CD4-positive, alpha-beta memory T cell (primary cell): ENCODE results near the gene CLCF1. TPM values are rescaled to one million over a fixed set of nuclear protein-coding genes. Genes with fewer than 3 reads are reported as not detected.
A peak's percentile ranks its signal among the peaks of the same experiment; 100 is the strongest.
"Not testable (repeated sequence)": the region's sequence is repeated elsewhere in the genome, so short reads cannot be mapped to it uniquely, and the experiment has no call there.

Source experiments
- CTCF ChIA-PET: fragments of 350-600 bp; sonication (Branson Sonifier 250); formaldehyde crosslinking; loops from one replicate; lab custom pipeline; 2021; ENCODE audit warnings: inconsistent platforms; ENCODE audit not compliant: partially characterized antibody; lab: Charles Lee
- POLR2A ChIA-PET: fragments of 350-600 bp; sonication (Branson Sonifier 250); formaldehyde crosslinking; loops from one replicate; lab custom pipeline; 2021; ENCODE audit not compliant: partially characterized antibody; lab: Charles Lee
- DNase-seq, 5 donors: peaks; one replicate each; pipeline versions ENCODE4 v3.0.0 to v3.0.0-alpha.2; 2020 to 2022; ENCODE audit warnings: mixed read lengths in 1 of 5
- H3K27ac ChIP-seq: one replicate; pipeline ENCODE4 v1.7.0; 2013; ENCODE audit warnings: low read depth, low read length
- H3K27me3 ChIP-seq: 2 replicates; pipeline ENCODE4 v1.7.0; 2013; ENCODE audit warnings: mild to moderate bottlenecking, low read length, moderate library complexity; ENCODE audit not compliant: insufficient read depth
- H3K36me3 ChIP-seq: 2 replicates; pipeline ENCODE4 v1.7.0; 2013; ENCODE audit warnings: mild to moderate bottlenecking, low read length, moderate library complexity; ENCODE audit not compliant: insufficient read depth
- H3K4me1 ChIP-seq: 2 replicates; pipeline ENCODE4 v1.7.0; 2013; ENCODE audit warnings: mild to moderate bottlenecking, low read length, moderate library complexity; ENCODE audit not compliant: insufficient read depth
- H3K4me3 ChIP-seq, 2 donors: one replicate each; pipeline ENCODE4 v1.7.0; 2013; ENCODE audit warnings: low read length in 2 of 2, mild to moderate bottlenecking in 1 of 2
- H3K9me3 ChIP-seq, 2 donors: one replicate each; pipeline ENCODE4 v1.7.0; 2013; ENCODE audit warnings: low read length in 2 of 2, control low read depth in 1 of 2; ENCODE audit not compliant: control insufficient read depth in 1 of 2
- H3K27ac Mint-ChIP-seq, 7 donors: one replicate each; pipeline ENCODE4 v1.8.0; 2020 to 2021; ENCODE audit warnings: mixed read lengths in 7 of 7, mild to moderate bottlenecking in 6 of 7, inconsistent platforms in 3 of 7, moderate library complexity in 3 of 7
- H3K27me3 Mint-ChIP-seq, 2 donors: one replicate each; pipeline ENCODE4 v1.8.0; 2020 to 2021; ENCODE audit warnings: mixed read lengths in 2 of 2
- H3K36me3 Mint-ChIP-seq, 2 donors: one replicate each; pipeline ENCODE4 v1.8.0; 2020 to 2021; ENCODE audit warnings: mixed read lengths in 2 of 2, inconsistent platforms in 1 of 2, mild to moderate bottlenecking in 1 of 2
- H3K4me1 Mint-ChIP-seq, 4 donors: one replicate each; pipeline ENCODE4 v1.8.0; 2020 to 2021; ENCODE audit warnings: mixed read lengths in 4 of 4, mild to moderate bottlenecking in 1 of 4
- H3K4me3 Mint-ChIP-seq, 8 donors: one replicate each; pipeline ENCODE4 v1.8.0; 2020 to 2021; ENCODE audit warnings: mixed read lengths in 8 of 8, mild to moderate bottlenecking in 7 of 8, moderate library complexity in 6 of 8, inconsistent platforms in 3 of 8
- H3K9me3 Mint-ChIP-seq, 8 donors: one replicate each; pipeline ENCODE4 v1.8.0; 2020 to 2021; ENCODE audit warnings: mixed read lengths in 8 of 8, mild to moderate bottlenecking in 5 of 8, inconsistent platforms in 3 of 8, moderate library complexity in 1 of 8
- intact Hi-C: fragments of 100-400 bp; cut with micrococcal nuclease; formaldehyde crosslinking; loops from one replicate; pipeline ENCODE4 v1.15.1; 2023
- polyA plus RNA-seq, 2 donors: library from polyadenylated mRNA; unstranded; fragments of 300-500 nt; fragmentation: Illumina TruSeq; gene quantifications; one replicate each; pipeline ENCODE4 v1.2.3, GENCODE V29; 2021
- total RNA-seq, 2 experiments: library from RNA; stranded (reverse); gene quantifications; one replicate each; pipeline ENCODE4 v1.2.3, GENCODE V29; 2021

The CLCF1 gene
- total and polyA plus RNA-seq, 4 experiments from 2014 or later, result 0.45 to 6.4 (median 4.9) TPM

DNA sequence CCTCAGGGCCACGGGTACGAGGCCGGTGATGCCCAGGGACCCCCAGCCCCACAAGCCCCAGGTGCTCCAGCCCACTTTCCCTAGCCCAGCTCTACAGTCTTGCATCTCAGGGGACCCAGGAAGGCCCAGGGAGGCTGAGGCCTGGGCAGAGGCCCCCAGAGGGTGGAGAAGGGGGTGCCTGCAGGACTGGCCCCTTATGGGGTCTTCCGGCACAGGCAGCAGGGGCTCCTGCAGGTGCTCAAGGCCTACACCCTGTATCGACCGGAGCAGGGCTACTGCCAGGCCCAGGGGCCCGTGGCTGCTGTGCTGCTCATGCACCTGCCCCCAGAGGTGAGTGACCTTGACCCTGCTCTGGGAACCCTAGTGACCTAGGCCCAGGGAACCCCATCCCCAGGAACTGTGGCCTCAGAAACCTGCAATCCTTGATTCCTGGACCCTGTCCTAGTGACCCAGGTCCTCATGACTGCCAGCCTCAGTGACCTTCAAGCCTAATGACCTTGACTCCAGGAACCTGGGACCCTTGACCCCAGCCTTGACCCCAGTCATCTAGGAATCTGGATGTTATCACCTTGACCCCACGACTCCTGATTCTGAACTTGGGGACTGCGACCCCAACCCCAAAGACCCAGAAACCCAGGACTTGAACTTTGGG is 32.4 kb upstream of the CLCF1 start:
- H3K36me3 Mint-ChIP-seq, result peaks cover 20 to 37% of the 10 kb centered on the region in 2 donors
- Histone ChIP-seq H3K9me3 (no peaks in the 10 kb centered on the region), H3K4me3 (peak overlapping the region; percentile 77 to 99), H3K4me1 (peaks cover 78% of the 10 kb centered on the region), H3K36me3 (peaks cover 22% of the 10 kb centered on the region), H3K27ac (peak overlapping the region; percentile 81), H3K27me3 (no peaks in the 10 kb centered on the region)
- no peaks in the 10 kb centered on the region for H3K27me3 Mint-ChIP-seq
- DNase-seq, result no peak
- peak overlapping the region; percentile 89 to 98 (median 96) for H3K27ac Mint-ChIP-seq
- ChIA-PET POLR2A (interaction anchor here (2.7 to 21.5 kb wide), 10 partner anchors 14 to 166 kb away, joined by 10 to 2262 read pairs (median 81); partner anchors contain the start of genes AIP, ANKRD13D, CARNS1 and CORO1B), CTCF (interaction anchor here (1.1 to 5.7 kb wide), 4 partner anchors 8 to 33 kb away, joined by 3 to 65 read pairs (median 48); partner anchors contain the start of genes CARNS1, PTPRCAP and RPS6KB2)
- intact Hi-C loops, result no loop called here
- H3K9me3 Mint-ChIP-seq, result no peaks in the 10 kb centered on the region
- H3K4me3 Mint-ChIP-seq, result peak overlapping the region; percentile 93 to 100 (median 96)
- H3K4me1 Mint-ChIP-seq, result peaks cover 35 to 84% (median 47%) of the 10 kb centered on the region in 4 donors

DNA sequence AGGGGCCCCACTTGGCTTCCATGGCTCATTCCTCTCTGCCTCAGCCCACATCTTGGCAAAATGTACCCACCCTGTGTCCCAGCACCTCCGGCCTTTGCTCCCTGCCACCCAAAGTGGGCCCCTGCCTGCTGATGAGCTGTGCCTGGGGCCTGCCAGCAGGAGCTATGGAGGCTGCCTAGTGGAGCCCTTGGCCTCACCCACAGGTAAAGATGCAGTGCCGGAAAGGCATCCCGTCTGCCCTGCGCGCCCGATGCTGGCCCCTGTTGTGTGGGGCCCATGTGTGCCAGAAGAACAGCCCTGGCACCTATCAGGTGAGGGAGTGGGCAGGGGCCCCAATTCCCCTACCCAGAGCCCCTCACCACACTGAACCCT is 31.8 kb upstream of the CLCF1 start:
- ChIA-PET CTCF (interaction anchor here (0.9 to 5.7 kb wide), 8 partner anchors 8 to 100 kb away, joined by 3 to 65 read pairs (median 6); partner anchors contain the start of genes CARNS1, PITPNM1, PTPRCAP and RPS6KB2), POLR2A (interaction anchor here (0.7 to 21.5 kb wide), 13 partner anchors 10 to 165 kb away, joined by 4 to 2262 read pairs (median 44); partner anchors contain the start of genes AIP, ANKRD13D, CARNS1 and CORO1B)
- Histone ChIP-seq H3K27me3 (no peaks in the 10 kb centered on the region), H3K27ac (peak overlapping the region; percentile 81), H3K4me3 (peak overlapping the region; percentile 77 to 99), H3K36me3 (peaks cover 22% of the 10 kb centered on the region), H3K4me1 (peaks cover 78% of the 10 kb centered on the region), H3K9me3 (no peaks in the 10 kb centered on the region)
- H3K9me3 Mint-ChIP-seq, result no peaks in the 10 kb centered on the region
- DNase-seq, result no peak
- H3K4me3 Mint-ChIP-seq, result peak overlapping the region; percentile 93 to 100 (median 96)
- H3K27ac Mint-ChIP-seq, result peak overlapping the region; percentile 89 to 98 (median 96)
- intact Hi-C loops, result no loop called here
- H3K36me3 Mint-ChIP-seq, result peaks cover 23 to 42% of the 10 kb centered on the region in 2 donors
- H3K4me1 Mint-ChIP-seq, result peaks cover 35 to 84% (median 47%) of the 10 kb centered on the region in 4 donors
- H3K27me3 Mint-ChIP-seq, result no peaks in the 10 kb centered on the region

DNA sequence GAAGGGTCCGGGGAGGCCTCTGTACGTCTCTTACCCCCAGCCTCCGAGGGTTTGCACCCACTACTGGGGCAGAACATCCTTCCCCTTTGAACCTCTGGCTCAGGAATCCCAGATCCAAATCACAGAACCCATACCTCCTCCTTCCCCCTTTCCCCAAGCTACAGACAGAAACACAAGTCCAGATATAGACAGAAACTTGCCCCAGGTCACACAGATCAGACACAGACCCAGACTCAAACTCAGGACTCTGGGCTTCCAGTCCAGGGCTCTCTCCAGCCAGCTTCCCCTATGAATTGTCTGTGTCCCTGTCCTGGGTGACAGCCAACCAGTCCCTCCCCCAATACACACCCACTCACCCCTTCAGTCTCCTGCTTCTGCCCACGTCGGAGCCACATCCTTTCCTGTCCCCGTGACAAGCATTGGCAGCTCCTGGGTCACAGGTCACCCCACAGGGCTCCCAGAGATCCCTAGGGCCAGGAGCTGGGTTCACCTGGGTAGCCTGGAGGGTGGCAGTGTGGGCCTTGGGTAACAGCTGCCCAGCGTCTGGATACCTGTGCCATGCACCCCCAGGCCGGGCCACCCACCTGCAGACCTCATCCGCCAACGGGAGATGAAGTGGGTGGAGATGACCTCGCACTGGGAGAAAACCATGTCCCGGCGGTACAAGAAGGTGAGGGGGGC is 31.3 kb upstream of the CLCF1 start:
- Histone ChIP-seq H3K9me3 (no peaks in the 10 kb centered on the region), H3K4me1 (peaks cover 78% of the 10 kb centered on the region), H3K4me3 (peak overlapping the region; percentile 77 to 99), H3K27ac (peak overlapping the region; percentile 81), H3K27me3 (no peaks in the 10 kb centered on the region), H3K36me3 (peaks cover 20% of the 10 kb centered on the region)
- CTCF ChIA-PET, result interaction anchor here (0.9 to 5.7 kb wide), 15 partner anchors 9 to 127 kb away, joined by 3 to 65 read pairs (median 3); partner anchors contain the start of genes CARNS1, PITPNM1, POLD4 and PTPRCAP
- peaks cover 23 to 42% of the 10 kb centered on the region in 2 donors for H3K36me3 Mint-ChIP-seq
- H3K9me3 Mint-ChIP-seq, result no peaks in the 10 kb centered on the region
- H3K4me3 Mint-ChIP-seq, result peak overlapping the region; percentile 93 to 100 (median 96)
- POLR2A ChIA-PET, result interaction anchor here (0.7 to 21.5 kb wide), 18 partner anchors 8 to 165 kb away, joined by 3 to 2262 read pairs (median 14); partner anchors contain the start of genes AIP, ANKRD13D, CARNS1 and CLCF1
- H3K27me3 Mint-ChIP-seq, result no peaks in the 10 kb centered on the region
- H3K4me1 Mint-ChIP-seq, result peaks cover 31 to 83% (median 45%) of the 10 kb centered on the region in 4 donors
- DNase-seq, result peak in 4 of 5 donors; percentile 51 to 69 (median 55)
- intact Hi-C loops, result no loop called here
- peak overlapping the region; percentile 89 to 98 (median 96) for H3K27ac Mint-ChIP-seq

DNA sequence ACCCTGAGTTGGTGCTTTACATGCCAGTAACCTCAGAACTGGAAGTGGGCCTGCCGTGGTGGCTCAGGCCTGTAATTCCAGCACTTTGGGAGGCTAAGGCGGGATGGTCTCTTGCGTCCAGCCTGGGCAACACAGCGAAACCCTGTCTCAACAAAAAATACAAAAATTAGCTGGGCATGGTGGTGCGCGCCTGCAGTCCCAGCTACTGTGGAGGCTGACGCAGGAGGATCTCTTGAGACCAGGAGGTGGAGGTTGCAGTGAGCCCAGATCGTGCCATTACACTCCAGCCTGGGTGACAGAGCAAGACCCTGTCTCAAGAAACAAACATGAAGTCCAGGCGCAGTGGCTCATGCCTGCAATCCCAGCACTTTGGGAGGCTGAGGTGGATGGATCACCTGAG is 29.7 kb upstream of the CLCF1 start:
- POLR2A ChIA-PET, result interaction anchor here (1.1 to 21.5 kb wide), 17 partner anchors 11 to 163 kb away, joined by 3 to 2262 read pairs (median 16); partner anchors contain the start of genes AIP, ANKRD13D, CARNS1 and CDK2AP2
- peak overlapping the region; percentile 81 for H3K27ac ChIP-seq
- intact Hi-C loops, result loop anchor here (1.0 to 2.0 kb wide), 5 partner anchors 14 to 80 kb away; partner anchors contain the start of genes AIP, PTPRCAP and RPS6KB2
- H3K4me1 Mint-ChIP-seq, result peaks cover 27 to 80% (median 45%) of the 10 kb centered on the region in 4 donors
- H3K4me3 ChIP-seq, result peak overlapping the region; percentile 17 to 77
- CTCF ChIA-PET, result interaction anchor here (1.0 to 5.7 kb wide), 15 partner anchors 10 to 227 kb away, joined by 3 to 65 read pairs (median 6); partner anchors contain the start of genes CARNS1, NUDT8, POLD4 and PTPRCAP
- not testable (repeated sequence) for H3K27me3 ChIP-seq, H3K9me3 ChIP-seq, H3K9me3 Mint-ChIP-seq, H3K27me3 Mint-ChIP-seq, DNase-seq
- peak overlapping the region; percentile 37 to 98 (median 95) for H3K27ac Mint-ChIP-seq
- peaks cover 33% of the 10 kb centered on the region for H3K36me3 ChIP-seq
- H3K36me3 Mint-ChIP-seq, result peaks cover 18 to 50% of the 10 kb centered on the region in 2 donors
- H3K4me1 ChIP-seq, result peaks cover 78% of the 10 kb centered on the region
- H3K4me3 Mint-ChIP-seq, result peak overlapping the region; percentile 93 to 100 (median 96)

DNA sequence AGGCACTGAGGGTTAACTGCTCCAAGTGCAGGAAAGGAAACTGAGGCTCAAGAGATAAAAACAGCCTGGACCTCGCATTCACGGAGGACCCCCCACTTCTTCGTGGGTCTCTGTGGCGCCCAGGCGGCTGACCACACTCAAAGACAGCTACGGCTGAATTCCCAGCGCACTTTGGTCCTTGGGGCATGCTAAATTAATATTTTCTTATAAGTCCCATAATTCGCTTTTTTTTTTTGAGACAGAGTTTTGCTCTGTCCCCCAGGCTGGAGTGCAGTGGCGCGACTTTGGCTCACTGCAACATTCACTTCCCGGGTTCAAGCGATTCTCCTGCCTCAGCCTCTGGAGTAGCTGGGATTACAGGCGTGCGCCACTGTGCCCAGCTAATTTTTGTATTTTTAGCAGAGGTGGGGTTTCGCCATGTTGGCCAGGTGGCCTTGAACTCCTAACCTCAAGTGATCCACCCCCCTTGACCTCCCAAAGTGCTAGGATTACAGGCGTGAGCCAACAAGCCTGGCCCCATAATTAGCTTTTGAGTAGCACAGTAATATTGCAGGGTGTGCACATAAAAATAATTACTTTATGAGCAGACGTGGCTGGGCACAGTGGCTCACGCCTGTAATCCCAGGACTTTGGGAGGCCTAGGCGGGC is 28.9 kb upstream of the CLCF1 start:
- peaks cover 41% of the 10 kb centered on the region for H3K36me3 ChIP-seq
- peak overlapping the region; percentile 43 to 88 for H3K4me3 ChIP-seq

More for the DNA sequence above, 28.9 kb upstream of the CLCF1 start:
- intact Hi-C loops, result loop anchor here (2.0 kb wide), 1 partner anchor 34 kb away; the partner anchor contains the start of gene PTPRCAP
- H3K27ac Mint-ChIP-seq, result peak overlapping the region; percentile 81 to 98 (median 89)
- H3K4me3 Mint-ChIP-seq, result peak overlapping the region; percentile 76 to 97 (median 85)
- not testable (repeated sequence) for H3K9me3 ChIP-seq, DNase-seq, H3K27me3 ChIP-seq, H3K27me3 Mint-ChIP-seq, H3K9me3 Mint-ChIP-seq
- peaks cover 78% of the 10 kb centered on the region for H3K4me1 ChIP-seq
- H3K36me3 Mint-ChIP-seq, result peaks cover 23 to 56% of the 10 kb centered on the region in 2 donors
- H3K4me1 Mint-ChIP-seq, result peaks cover 29 to 80% (median 45%) of the 10 kb centered on the region in 4 donors
- ChIA-PET POLR2A (interaction anchor here (0.6 to 21.5 kb wide), 23 partner anchors 10 to 1512 kb away, joined by 3 to 2262 read pairs (median 9); partner anchors contain the start of genes AIP, ANKRD13D, CABP4 and CARNS1), CTCF (interaction anchor here (0.9 to 5.7 kb wide), 28 partner anchors 11 to 227 kb away, joined by 3 to 65 read pairs (median 6); partner anchors contain the start of genes CARNS1, NUDT8, PITPNM1 and POLD4)
- H3K27ac ChIP-seq, result peak overlapping the region; percentile 81
